ENCODE data around the gene SERPINE2. TPM values are rescaled to one million over a fixed set of nuclear protein-coding genes. Genes with fewer than 3 reads are reported as not detected.

SERPINE2 gene
- total RNA-seq: 9.8 TPM
- long read RNA-seq, transcript SERPINE2-202 (9 exons, 2,161 nt): major isoform, 19 of 20 reads
- long read RNA-seq, partial matches to known transcripts: 0 of 20 reads
- long read RNA-seq, other reads (novel, unspliced or antisense): 0 of 20 reads

GRCh38 chr2:224039080-224039769 lies at the start of gene SERPINE2:
SERPINE2 (minus strand) TSS chr2:224039286; CDS start chr2:224001900, 37,386 bp downstream.
- Histone ChIP-seq H3K27ac (replicated peaks) (peak within 1 kb of the TSS; percentile 71), H3K9me3 (replicated peaks) (no peaks in the 10 kb centered on the region), H3K4me3 (peak within 1 kb of the TSS; percentile 77), H3K4me1 (peaks cover 42% of the 10 kb centered on the region), H3K27me3 (ENCODE audit: low read depth) (peaks cover 94% of the 10 kb centered on the region), H3K36me3 (no peaks in the 10 kb centered on the region)
- peak; percentile 50 for TF ChIP-seq CTCF (IDR thresholded peaks at IDR 0.05; ENCODE audit: borderline replicate concordance)
- DNase-seq: peak; percentile 57
- intact Hi-C loops (cut with micrococcal nuclease): no loop called here

GRCh38 chr2:224086226-224086914 lies 47.3 kb upstream of the SERPINE2 start:
- no peak overlapping the region for H3K4me3 ChIP-seq
- H3K4me1 ChIP-seq: no peaks in the 10 kb centered on the region
- H3K27me3 ChIP-seq (ENCODE audit: low read depth): no peaks in the 10 kb centered on the region
- no peak for DNase-seq
- TF ChIP-seq CTCF (IDR thresholded peaks at IDR 0.05; ENCODE audit: borderline replicate concordance): no peak
- H3K27ac ChIP-seq (replicated peaks): no peak overlapping the region
- H3K9me3 ChIP-seq (replicated peaks): no peaks in the 10 kb centered on the region
- intact Hi-C loops (cut with micrococcal nuclease): no loop called here
- H3K36me3 ChIP-seq: no peaks in the 10 kb centered on the region

- no peak overlapping the region for H3K4me3 ChIP-seq
- H3K4me1 ChIP-seq: no peaks in the 10 kb centered on the region
- no peaks in the 10 kb centered on the region for H3K9me3 ChIP-seq (replicated peaks)
- intact Hi-C loops (cut with micrococcal nuclease): no loop called here
- DNase-seq: no peak
- no peaks in the 10 kb centered on the region for H3K36me3 ChIP-seq
- no peak overlapping the region for H3K27ac ChIP-seq (replicated peaks)
- TF ChIP-seq CTCF (IDR thresholded peaks at IDR 0.05; ENCODE audit: borderline replicate concordance): no peak
- H3K27me3 ChIP-seq (ENCODE audit: low read depth): no peaks in the 10 kb centered on the region
These were observed 46.7 kb upstream of the SERPINE2 start for GRCh38 chr2:224085811-224086210.

GRCh38 chr2:224085246-224085645 lies 46.2 kb upstream of the SERPINE2 start:
- intact Hi-C loops (cut with micrococcal nuclease): no loop called here
- H3K4me3 ChIP-seq: no peak overlapping the region
- no peaks in the 10 kb centered on the region for H3K36me3 ChIP-seq
- no peaks in the 10 kb centered on the region for H3K27me3 ChIP-seq (ENCODE audit: low read depth)
- DNase-seq: no peak
- H3K9me3 ChIP-seq (replicated peaks): no peaks in the 10 kb centered on the region
- no peaks in the 10 kb centered on the region for H3K4me1 ChIP-seq
- no peak for TF ChIP-seq CTCF (IDR thresholded peaks at IDR 0.05; ENCODE audit: borderline replicate concordance)
- no peak overlapping the region for H3K27ac ChIP-seq (replicated peaks)

GRCh38 chr2:224084266-224084892 lies 45.3 kb upstream of the SERPINE2 start:
- peak overlapping the region; percentile 38 for H3K27ac ChIP-seq (replicated peaks)
- no peak for TF ChIP-seq CTCF (IDR thresholded peaks at IDR 0.05; ENCODE audit: borderline replicate concordance)
- intact Hi-C loops (cut with micrococcal nuclease): no loop called here
- H3K36me3 ChIP-seq: no peaks in the 10 kb centered on the region
- no peaks in the 10 kb centered on the region for H3K9me3 ChIP-seq (replicated peaks)
- DNase-seq: no peak
- no peaks in the 10 kb centered on the region for H3K4me1 ChIP-seq
- H3K4me3 ChIP-seq: no peak overlapping the region
- H3K27me3 ChIP-seq (ENCODE audit: low read depth): no peaks in the 10 kb centered on the region

Measured in left ventricle myocardium inferior (tissue), 1 donor.